Astrocyte (in vitro differentiated cells and primary cell): ENCODE data around the gene NKIRAS2. TPM values are rescaled to one million over a fixed set of nuclear protein-coding genes. Genes with fewer than 3 reads are reported as not detected.

Source experiments
- DNase-seq: peaks from one replicate; pipeline ENCODE4 v3.0.0-alpha.2; 2010; ENCODE audit warnings: low read depth
- FAIRE-seq: peaks from 2 replicates; lab custom pipeline; 2011; peaks lifted over from hg19 to GRCh38; lab: Jason Lieb, UNC
- H2AFZ ChIP-seq: 2 replicates; pipeline ENCODE4 v1.6.0; 2012; ENCODE audit warnings: low read depth, low read length, inconsistent platforms
- H3K27ac ChIP-seq: 2 replicates; pipeline ENCODE4 v1.5.1; 2011; ENCODE audit warnings: low read depth, low read length, inconsistent platforms
- H3K27me3 ChIP-seq: 2 replicates; pipeline ENCODE4 v1.6.0; 2011; ENCODE audit warnings: low read length, inconsistent platforms; ENCODE audit not compliant: insufficient read depth
- H3K36me3 ChIP-seq: 2 replicates; pipeline ENCODE4 v1.5.1; 2011; ENCODE audit warnings: low read length, inconsistent platforms; ENCODE audit not compliant: insufficient read depth
- H3K4me1 ChIP-seq: 2 replicates; pipeline ENCODE4 v1.5.1; 2011; ENCODE audit warnings: low read length, inconsistent platforms; ENCODE audit not compliant: insufficient read depth
- H3K4me2 ChIP-seq: 2 replicates; pipeline ENCODE4 v1.6.0; 2012; ENCODE audit warnings: low read length, inconsistent platforms
- H3K4me3 ChIP-seq: 2 replicates; pipeline ENCODE4 v1.5.1; 2011; ENCODE audit warnings: low read depth, mild to moderate bottlenecking, low read length, inconsistent platforms; ENCODE audit not compliant: insufficient read depth
- H3K79me2 ChIP-seq: 2 replicates; pipeline ENCODE4 v1.6.0; 2012; ENCODE audit warnings: mild to moderate bottlenecking, low read length, inconsistent platforms; ENCODE audit not compliant: insufficient read depth
- H3K9ac ChIP-seq: 2 replicates; pipeline ENCODE4 v1.6.0; 2012; ENCODE audit warnings: mild to moderate bottlenecking, low read length, inconsistent platforms
- H3K9me3 ChIP-seq: 2 replicates; pipeline ENCODE4 v1.5.1; 2012; ENCODE audit warnings: low read depth, mild to moderate bottlenecking, low read length, inconsistent platforms; ENCODE audit not compliant: insufficient read depth
- H4K20me1 ChIP-seq: 2 replicates; pipeline ENCODE4 v1.6.0; 2012; ENCODE audit warnings: low read length, inconsistent platforms; ENCODE audit not compliant: insufficient read depth
- H3K27ac Mint-ChIP-seq: one replicate; pipeline ENCODE4 v1.8.0; 2021; ENCODE audit warnings: mild to moderate bottlenecking, mixed read lengths; ENCODE audit not compliant: unreplicated experiment
- H3K27me3 Mint-ChIP-seq: one replicate; pipeline ENCODE4 v1.8.0; 2021; ENCODE audit warnings: low read depth, mixed read lengths; ENCODE audit not compliant: unreplicated experiment
- H3K36me3 Mint-ChIP-seq: one replicate; pipeline ENCODE4 v1.8.0; 2021; ENCODE audit warnings: low read depth, mixed read lengths; ENCODE audit not compliant: unreplicated experiment
- H3K4me1 Mint-ChIP-seq: one replicate; pipeline ENCODE4 v1.8.0; 2021; ENCODE audit warnings: low read depth, mixed read lengths; ENCODE audit not compliant: unreplicated experiment
- H3K4me3 Mint-ChIP-seq: one replicate; pipeline ENCODE4 v1.8.0; 2021; ENCODE audit warnings: mild to moderate bottlenecking, moderate library complexity, mixed read lengths; ENCODE audit not compliant: unreplicated experiment
- H3K9me3 Mint-ChIP-seq: one replicate; pipeline ENCODE4 v1.8.0; 2021; ENCODE audit warnings: mild to moderate bottlenecking, mixed read lengths; ENCODE audit not compliant: unreplicated experiment
- CTCF ChIP-seq: IDR thresholded peaks from 2 replicates; pipeline ENCODE4 v1.5.1; 2011; ENCODE audit warnings: low read depth, mild to moderate bottlenecking, inconsistent platforms, low read length, moderate library complexity; ENCODE audit not compliant: insufficient read depth
- EZH2 ChIP-seq: IDR thresholded peaks from 2 replicates; pipeline ENCODE4 v1.6.1; 2012; ENCODE audit warnings: mild to moderate bottlenecking, low read length, inconsistent platforms; ENCODE audit not compliant: insufficient read depth
- total RNA-seq: library from RNA; stranded (reverse); gene quantifications from 2 replicates; pipeline ENCODE4 v1.2.1, GENCODE V29; 2021

Gene NKIRAS2
- total RNA-seq, 1 donor from 2014 or later = 60.5 TPM

GRCh38 chr17:41974658-41975057, 45.2 kb upstream of the NKIRAS2 start:
- no peaks in the 10 kb centered on the region for H3K27me3 ChIP-seq
- peaks cover 35% of the 10 kb centered on the region for H3K79me2 ChIP-seq
- Mint-ChIP-seq H3K4me1 (peaks cover 8% of the 10 kb centered on the region), H3K27me3 (no peaks in the 10 kb centered on the region), H3K4me3 (no peak overlapping the region), H3K36me3 (peaks cover 29% of the 10 kb centered on the region), H3K9me3 (no peaks in the 10 kb centered on the region), H3K27ac (peak overlapping the region; percentile 34)
- no peak for FAIRE-seq
- no peak overlapping the region for H3K4me3 ChIP-seq
- DNase-seq = no peak
- peaks cover 43% of the 10 kb centered on the region for H3K36me3 ChIP-seq
- H3K9me3 ChIP-seq = no peaks in the 10 kb centered on the region
- no peak overlapping the region for H3K4me2 ChIP-seq
- peaks cover 63% of the 10 kb centered on the region for H4K20me1 ChIP-seq
- no peak overlapping the region for H3K9ac ChIP-seq
- TF ChIP-seq CTCF (no peak), EZH2 (no peak)
- H3K27ac ChIP-seq = no peak overlapping the region
- no peaks in the 10 kb centered on the region for H3K4me1 ChIP-seq
- no peak overlapping the region for H2AFZ ChIP-seq

- no peaks in the 10 kb centered on the region for H3K27me3 ChIP-seq
- H3K27ac ChIP-seq = no peak overlapping the region
- H3K27ac Mint-ChIP-seq = no peak overlapping the region
- DNase-seq (peak; percentile 31), FAIRE-seq (no peak)
- no peak overlapping the region for H3K9ac ChIP-seq
- H3K9me3 Mint-ChIP-seq = no peaks in the 10 kb centered on the region
- H2AFZ ChIP-seq = no peak overlapping the region
- peaks cover 29% of the 10 kb centered on the region for H3K79me2 ChIP-seq
- H3K36me3 Mint-ChIP-seq = peaks cover 28% of the 10 kb centered on the region
- H3K9me3 ChIP-seq = no peaks in the 10 kb centered on the region
- peaks cover 43% of the 10 kb centered on the region for H3K36me3 ChIP-seq
- H3K4me3 ChIP-seq = no peak overlapping the region
- H3K4me3 Mint-ChIP-seq = no peak overlapping the region
- H4K20me1 ChIP-seq = peaks cover 61% of the 10 kb centered on the region
- TF ChIP-seq CTCF = no peak
- TF ChIP-seq EZH2 = no peak
- no peak overlapping the region for H3K4me2 ChIP-seq
- peaks cover 8% of the 10 kb centered on the region for H3K4me1 Mint-ChIP-seq
- H3K4me1 ChIP-seq = no peaks in the 10 kb centered on the region
- no peaks in the 10 kb centered on the region for H3K27me3 Mint-ChIP-seq
Observed at GRCh38 chr17:41975099-41976083, 44.5 kb upstream of the NKIRAS2 start.
